Prostate gland (tissue), 2 donors: ENCODE results near the gene NUP205. TPM values are rescaled to one million over a fixed set of nuclear protein-coding genes. Genes with fewer than 3 reads are reported as not detected.
"Not testable (repeated sequence)": the region's sequence is repeated elsewhere in the genome, so short reads cannot be mapped to it uniquely, and the experiment has no call there.

Experiments used
- DNase-seq: peaks from one replicate; pipeline ENCODE4 v3.0.0-alpha.2; 2019; ENCODE audit warnings: low spot score
- H3K27ac ChIP-seq, 2 donors: fragments of 200-600 bp; sonication (generic); 2 replicates each; pipeline ENCODE4 v1.5.1; 2017 to 2019
- H3K27me3 ChIP-seq: fragments of 200-600 bp; sonication (generic); replicated peaks from 2 replicates; pipeline ENCODE4 v1.5.1; 2019; ENCODE audit not compliant: insufficient read depth
- H3K36me3 ChIP-seq, 2 donors: fragments of 200-600 bp; sonication (generic); 1 replicate in 1 of 2; 2 replicates in 1 of 2; pipeline versions ENCODE4 v1.5.1 to v1.8.1; 2017 to 2019
- H3K4me1 ChIP-seq: fragments of 200-600 bp; sonication (generic); replicated peaks from 2 replicates; pipeline ENCODE4 v1.5.1; 2019
- H3K4me3 ChIP-seq, 2 donors: fragments of 200-600 bp; sonication (generic); 2 replicates each; pipeline ENCODE4 v1.5.1; 2017 to 2019
- H3K9me3 ChIP-seq: fragments of 200-600 bp; sonication (generic); 2 replicates; pipeline ENCODE4 v1.5.1; 2017
- CTCF ChIP-seq, 4 experiments: fragments of 200-600 bp in 2 of 4; fragments of 450-650 bp in 2 of 4; sonication (generic) in 2 of 4; IDR thresholded peaks; 1 replicate in 3 of 4; 2 replicates in 1 of 4; pipeline ENCODE4 v1.5.1; 2016 to 2019; ENCODE audit warnings: antibody characterized with exemption in 4 of 4, mild to moderate bottlenecking in 2 of 4, moderate library complexity in 2 of 4
- POLR2A ChIP-seq: fragments of 450-650 bp; IDR thresholded peaks from one replicate; pipeline ENCODE4 v1.6.1; 2016; ENCODE audit warnings: antibody characterized with exemption, mild to moderate bottlenecking
- POLR2AphosphoS5 ChIP-seq: sonication (generic); formaldehyde crosslinking; IDR thresholded peaks from one replicate; pipeline ENCODE4 v1.6.1; 2017; ENCODE audit warnings: antibody characterized with exemption
- WGBS: methylation state at CpG from one replicate; pipeline ENCODE4 v1.1.5; 2018; 5-methylcytosine and 5-hydroxymethylcytosine counted together
- intact Hi-C: fragments of 100-400 bp; cut with DNase I; formaldehyde crosslinking; loops from one replicate; pipeline ENCODE4 v1.14.2; 2022
- total RNA-seq, 2 donors: library from RNA; depleted of rRNA; stranded (reverse); fragments of >200 nt; gene quantifications; one replicate each; pipeline ENCODE4 v1.1.0, GENCODE V29; 2016

Gene NUP205
- total RNA-seq, 2 donors from 2014 or later: 33.1 to 62.4 TPM

GRCh38 chr7:135620447-135620846 lies 62.7 kb downstream of the NUP205 start:
- Histone ChIP-seq H3K27me3 (no peaks in the 10 kb centered on the region), H3K27ac (no peak overlapping the region), H3K9me3 (no peaks in the 10 kb centered on the region), H3K4me3 (no peak overlapping the region), H3K4me1 (no peaks in the 10 kb centered on the region), H3K36me3 (peaks cover 0 to 9% of the 10 kb centered on the region in 2 donors)
- intact Hi-C loops: no loop called here
- TF ChIP-seq POLR2A (no peak), CTCF (IDR thresholded peaks at IDR 0.05) (no peak), POLR2AphosphoS5 (no peak)
- WGBS: 94% methylated on average over 2 of the region's 2 CpGs
- DNase-seq: no peak

- Histone ChIP-seq H3K27ac (no peak overlapping the region), H3K36me3 (peaks cover 0 to 9% of the 10 kb centered on the region in 2 donors), H3K27me3 (no peaks in the 10 kb centered on the region), H3K4me3 (no peak overlapping the region), H3K4me1 (no peaks in the 10 kb centered on the region), H3K9me3 (no peaks in the 10 kb centered on the region)
- intact Hi-C loops: no loop called here
- TF ChIP-seq CTCF (IDR thresholded peaks at IDR 0.05): peak; percentile 33 to 77 (median 65)
- TF ChIP-seq POLR2A: no peak
- peak; percentile 7 for TF ChIP-seq POLR2AphosphoS5
- peak; percentile 21 for DNase-seq
- WGBS: 59% methylated on average over 1 of the region's 1 CpG
These were observed 63.5 kb downstream of the NUP205 start for GRCh38 chr7:135620980-135621850.

GRCh38 chr7:135634191-135634878 lies 76.6 kb downstream of the NUP205 start:
- WGBS: 95% methylated on average over 7 of the region's 7 CpGs
- no peaks in the 10 kb centered on the region for H3K27me3 ChIP-seq
- no peak for DNase-seq
- H3K9me3 ChIP-seq: no peaks in the 10 kb centered on the region
- H3K27ac ChIP-seq: no peak overlapping the region
- no peak overlapping the region for H3K4me3 ChIP-seq
- TF ChIP-seq POLR2AphosphoS5: no peak
- no peak for TF ChIP-seq CTCF (IDR thresholded peaks at IDR 0.05)
- TF ChIP-seq POLR2A: no peak
- H3K36me3 ChIP-seq: no peaks in the 10 kb centered on the region
- intact Hi-C loops: no loop called here
- H3K4me1 ChIP-seq: no peaks in the 10 kb centered on the region

- H3K4me3 ChIP-seq, H3K9me3 ChIP-seq, DNase-seq, H3K4me1 ChIP-seq, H3K27me3 ChIP-seq, H3K27ac ChIP-seq, intact Hi-C loops, H3K36me3 ChIP-seq: not testable (repeated sequence)
These were observed 82.0 kb downstream of the NUP205 start for GRCh38 chr7:135639690-135640089.

GRCh38 chr7:135644154-135644553 lies 86.4 kb downstream of the NUP205 start:
- no peaks in the 10 kb centered on the region for H3K4me1 ChIP-seq
- no peaks in the 10 kb centered on the region for H3K36me3 ChIP-seq
- intact Hi-C loops: loop anchor here (2.0 kb wide), 1 partner anchor 361 kb away; no protein-coding TSS in a partner anchor

More at GRCh38 chr7:135644154-135644553, 86.4 kb downstream of the NUP205 start:
- WGBS: 95% methylated on average over 3 of the region's 3 CpGs
- no peaks in the 10 kb centered on the region for H3K27me3 ChIP-seq
- no peak for DNase-seq
- no peak overlapping the region for H3K4me3 ChIP-seq
- H3K9me3 ChIP-seq: no peaks in the 10 kb centered on the region
- H3K27ac ChIP-seq: no peak overlapping the region
- TF ChIP-seq POLR2AphosphoS5 (no peak), POLR2A (no peak), CTCF (IDR thresholded peaks at IDR 0.05) (no peak)
